Measurements from ENCODE around the gene SEMA3C.

- no peak for TF ChIP-seq CTCF (IDR thresholded peaks at IDR 0.05)
- no peak for TF ChIP-seq EZH2 (IDR thresholded peaks at IDR 0.05; ENCODE audit: borderline replicate concordance, insufficient read depth, low read depth, low read length, poor library complexity, severe bottlenecking)
Measured at GRCh38 chr7:80833289-80834268, 85.3 kb downstream of the SEMA3C start.

Data from B cell (primary cell).